ENCODE measurements around the gene TP53RK. TPM values are rescaled to one million over a fixed set of nuclear protein-coding genes. Genes with fewer than 3 reads are reported as not detected.
A peak's percentile ranks its signal among the peaks of the same experiment; 100 is the strongest.

The TP53RK gene
- total and polyA plus RNA-seq, 4 donors, result 4.7 to 12.8 (median 6.8) TPM

DNA sequence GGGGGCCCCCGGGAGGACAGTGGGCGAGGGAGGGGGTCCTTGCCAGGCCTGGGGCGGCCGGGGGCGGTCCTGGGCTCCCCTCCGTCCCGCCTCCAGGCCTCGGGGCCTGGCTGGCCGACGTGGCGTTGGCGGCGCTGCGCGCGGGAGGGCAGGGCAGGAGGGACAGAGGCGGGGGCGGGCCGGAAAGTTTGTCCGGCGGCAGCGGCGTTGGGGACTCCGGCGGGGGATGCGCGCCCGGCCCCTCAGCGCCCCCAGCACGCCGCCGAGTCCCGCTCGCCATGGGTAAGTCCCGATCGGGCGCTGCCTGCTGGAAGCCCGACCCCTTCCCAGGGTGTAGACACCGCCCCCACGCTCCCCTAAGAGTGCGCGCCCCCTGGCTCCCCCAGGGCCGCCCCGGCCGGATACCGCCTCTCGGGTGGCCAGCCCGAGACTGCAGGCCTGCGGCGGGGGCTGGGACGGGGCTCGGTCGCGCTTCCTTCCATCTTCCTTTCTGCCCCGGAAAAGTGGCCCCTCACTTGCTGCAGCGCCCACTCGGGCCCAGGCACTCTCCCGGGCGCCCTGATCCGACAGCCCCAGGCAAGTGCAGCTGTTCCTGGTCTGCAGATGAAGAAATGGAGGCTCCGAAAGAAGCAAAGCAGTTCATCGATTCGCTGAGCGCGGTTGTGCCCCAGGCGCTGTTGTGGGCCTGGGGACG lies 20.4 kb upstream of the TP53RK start, which contains the start of gene SLC2A10:
SLC2A10 (plus strand) TSS at position 191 of the 694 bp plus-strand sequence; CDS start at position 279, 88 bp downstream.
- H3K9ac ChIP-seq (ENCODE audit: low read depth in 1 of 2, low read length in 2 of 2), result peak within 1 kb of the TSS; percentile 76 to 86
- no peaks in the 10 kb centered on the region for H3K27me3 ChIP-seq (ENCODE audit: control insufficient read depth in 4 of 4, insufficient read depth in 4 of 4, low read length in 3 of 4)
- DNase-seq (ENCODE audit: low spot score), result peak; percentile 47
- H3K9me3 ChIP-seq (ENCODE audit: control insufficient read depth in 4 of 4, low read length in 3 of 4), result no peaks in the 10 kb centered on the region
- TF ChIP-seq JUND (IDR thresholded peaks at IDR 0.05) (no peak), EGR1 (IDR thresholded peaks at IDR 0.05; ENCODE audit: low read depth in 2 of 2) (peak; percentile 34 to 73), CTCF (IDR thresholded peaks at IDR 0.05; ENCODE audit: low read depth, low read length, missing input control) (no peak), SP1 (IDR thresholded peaks at IDR 0.05) (no peak), GABPA (IDR thresholded peaks at IDR 0.05 in 1 of 2, conservative IDR thresholded peaks at IDR 0.05 in 1 of 2) (no peak)
- TF ChIP-seq, protein P1, sequence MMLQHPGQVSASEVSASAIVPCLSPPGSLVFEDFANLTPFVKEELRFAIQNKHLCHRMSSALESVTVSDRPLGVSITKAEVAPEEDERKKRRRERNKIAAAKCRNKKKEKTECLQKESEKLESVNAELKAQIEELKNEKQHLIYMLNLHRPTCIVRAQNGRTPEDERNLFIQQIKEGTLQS (IDR thresholded peaks at IDR 0.05), result no peak
- H3K27ac ChIP-seq (ENCODE audit: low read depth in 1 of 2, low read length in 2 of 2), result peak within 1 kb of the TSS; percentile 89 to 94
- peak within 1 kb of the TSS; percentile 75 to 88 (median 80) for H3K4me3 ChIP-seq (ENCODE audit: low read depth in 1 of 3, low read length in 3 of 3)
- H3K4me1 ChIP-seq (ENCODE audit: control insufficient read depth in 4 of 4, insufficient read depth in 4 of 4, low read length in 3 of 4), result peaks cover 18 to 54% (median 43%) of the 10 kb centered on the region in 4 donors
- no peaks in the 10 kb centered on the region for H3K36me3 ChIP-seq (ENCODE audit: control insufficient read depth in 4 of 4, insufficient read depth in 3 of 4, low read depth in 1 of 4, low read length in 3 of 4)
- WGBS, result under 1% methylated on average over 67 of the region's 67 CpGs

GRCh38 chr20:46709055-46709458 lies 19.8 kb upstream of the TP53RK start:
- 59% methylated on average over 13 of the region's 13 CpGs for WGBS
- H3K27me3 ChIP-seq (ENCODE audit: control insufficient read depth in 4 of 4, insufficient read depth in 4 of 4, low read length in 3 of 4), result no peaks in the 10 kb centered on the region
- TF ChIP-seq HNF4G (IDR thresholded peaks at IDR 0.05) (no peak), SP1 (IDR thresholded peaks at IDR 0.05) (no peak), GABPA (IDR thresholded peaks at IDR 0.05 in 1 of 2, conservative IDR thresholded peaks at IDR 0.05 in 1 of 2) (no peak), MAX (IDR thresholded peaks at IDR 0.05) (no peak), RXRA (IDR thresholded peaks at IDR 0.05) (no peak)
- TF ChIP-seq, protein P2, sequence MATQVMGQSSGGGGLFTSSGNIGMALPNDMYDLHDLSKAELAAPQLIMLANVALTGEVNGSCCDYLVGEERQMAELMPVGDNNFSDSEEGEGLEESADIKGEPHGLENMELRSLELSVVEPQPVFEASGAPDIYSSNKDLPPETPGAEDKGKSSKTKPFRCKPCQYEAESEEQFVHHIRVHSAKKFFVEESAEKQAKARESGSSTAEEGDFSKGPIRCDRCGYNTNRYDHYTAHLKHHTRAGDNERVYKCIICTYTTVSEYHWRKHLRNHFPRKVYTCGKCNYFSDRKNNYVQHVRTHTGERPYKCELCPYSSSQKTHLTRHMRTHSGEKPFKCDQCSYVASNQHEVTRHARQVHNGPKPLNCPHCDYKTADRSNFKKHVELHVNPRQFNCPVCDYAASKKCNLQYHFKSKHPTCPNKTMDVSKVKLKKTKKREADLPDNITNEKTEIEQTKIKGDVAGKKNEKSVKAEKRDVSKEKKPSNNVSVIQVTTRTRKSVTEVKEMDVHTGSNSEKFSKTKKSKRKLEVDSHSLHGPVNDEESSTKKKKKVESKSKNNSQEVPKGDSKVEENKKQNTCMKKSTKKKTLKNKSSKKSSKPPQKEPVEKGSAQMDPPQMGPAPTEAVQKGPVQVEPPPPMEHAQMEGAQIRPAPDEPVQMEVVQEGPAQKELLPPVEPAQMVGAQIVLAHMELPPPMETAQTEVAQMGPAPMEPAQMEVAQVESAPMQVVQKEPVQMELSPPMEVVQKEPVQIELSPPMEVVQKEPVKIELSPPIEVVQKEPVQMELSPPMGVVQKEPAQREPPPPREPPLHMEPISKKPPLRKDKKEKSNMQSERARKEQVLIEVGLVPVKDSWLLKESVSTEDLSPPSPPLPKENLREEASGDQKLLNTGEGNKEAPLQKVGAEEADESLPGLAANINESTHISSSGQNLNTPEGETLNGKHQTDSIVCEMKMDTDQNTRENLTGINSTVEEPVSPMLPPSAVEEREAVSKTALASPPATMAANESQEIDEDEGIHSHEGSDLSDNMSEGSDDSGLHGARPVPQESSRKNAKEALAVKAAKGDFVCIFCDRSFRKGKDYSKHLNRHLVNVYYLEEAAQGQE (IDR thresholded peaks at IDR 0.05), result no peak
- H3K27ac ChIP-seq (ENCODE audit: low read depth in 1 of 2, low read length in 2 of 2), result peak overlapping the region; percentile 89 to 94
- peak overlapping the region in 1 of 2 donors; percentile 76 for H3K9ac ChIP-seq (ENCODE audit: low read depth in 1 of 2, low read length in 2 of 2)
- DNase-seq (ENCODE audit: low spot score), result no peak
- H3K4me1 ChIP-seq (ENCODE audit: control insufficient read depth in 4 of 4, insufficient read depth in 4 of 4, low read length in 3 of 4), result peaks cover 15 to 54% (median 38%) of the 10 kb centered on the region in 4 donors
- no peaks in the 10 kb centered on the region for H3K9me3 ChIP-seq (ENCODE audit: control insufficient read depth in 4 of 4, low read length in 3 of 4)
- H3K4me3 ChIP-seq (ENCODE audit: low read depth in 1 of 3, low read length in 3 of 3), result peak overlapping the region in 1 of 3 donors; percentile 80
- H3K36me3 ChIP-seq (ENCODE audit: control insufficient read depth in 4 of 4, insufficient read depth in 3 of 4, low read depth in 1 of 4, low read length in 3 of 4), result no peaks in the 10 kb centered on the region
